Measurements from ENCODE around the gene ADAM19. TPM values are rescaled to one million over a fixed set of nuclear protein-coding genes. Genes with fewer than 3 reads are reported as not detected.

ADAM19 gene
- total and polyA plus RNA-seq, 3 donors from 2014 or later, result 3.1 to 4.9 (median 4.5) TPM

GRCh38 chr5:157505496-157505895 lies 70.1 kb downstream of the ADAM19 start:
- WGBS, 2 donors, result 96 to 100% methylated on average over 1 to 6 of the region's 6 CpGs

GRCh38 chr5:157504053-157504452 lies 71.5 kb downstream of the ADAM19 start:
- intact Hi-C loops (cut with DNase I; ENCODE audit: low total_unique reads), result no loop called here
- WGBS, 2 donors, result 86 to 88% methylated on average over 8 of the region's 8 CpGs
- Histone ChIP-seq H3K4me1 (no peaks in the 10 kb centered on the region), H3K27ac (no peak overlapping the region), H3K36me3 (ENCODE audit: low read depth, missing control alignments) (no peaks in the 10 kb centered on the region), H3K4me3 (no peak overlapping the region), H3K27me3 (no peaks in the 10 kb centered on the region), H3K9me3 (no peaks in the 10 kb centered on the region)
- no peak for DNase-seq
- no peak for TF ChIP-seq CTCF (IDR thresholded peaks at IDR 0.05)
- no peak for TF ChIP-seq POLR2A (IDR thresholded peaks at IDR 0.05)

More at GRCh38 chr5:157505496-157505895, 70.1 kb downstream of the ADAM19 start:
- H3K27ac ChIP-seq, result no peak overlapping the region
- no peaks in the 10 kb centered on the region for H3K9me3 ChIP-seq
- TF ChIP-seq POLR2A (IDR thresholded peaks at IDR 0.05) (no peak), CTCF (IDR thresholded peaks at IDR 0.05) (no peak)
- H3K27me3 ChIP-seq, result no peaks in the 10 kb centered on the region
- intact Hi-C loops (cut with DNase I; ENCODE audit: low total_unique reads), result no loop called here
- no peak for DNase-seq
- H3K4me3 ChIP-seq, result no peak overlapping the region
- H3K36me3 ChIP-seq (ENCODE audit: low read depth, missing control alignments), result no peaks in the 10 kb centered on the region
- H3K4me1 ChIP-seq, result no peaks in the 10 kb centered on the region

GRCh38 chr5:157502143-157502647 lies 73.4 kb downstream of the ADAM19 start:
- no peak for DNase-seq

DNA sequence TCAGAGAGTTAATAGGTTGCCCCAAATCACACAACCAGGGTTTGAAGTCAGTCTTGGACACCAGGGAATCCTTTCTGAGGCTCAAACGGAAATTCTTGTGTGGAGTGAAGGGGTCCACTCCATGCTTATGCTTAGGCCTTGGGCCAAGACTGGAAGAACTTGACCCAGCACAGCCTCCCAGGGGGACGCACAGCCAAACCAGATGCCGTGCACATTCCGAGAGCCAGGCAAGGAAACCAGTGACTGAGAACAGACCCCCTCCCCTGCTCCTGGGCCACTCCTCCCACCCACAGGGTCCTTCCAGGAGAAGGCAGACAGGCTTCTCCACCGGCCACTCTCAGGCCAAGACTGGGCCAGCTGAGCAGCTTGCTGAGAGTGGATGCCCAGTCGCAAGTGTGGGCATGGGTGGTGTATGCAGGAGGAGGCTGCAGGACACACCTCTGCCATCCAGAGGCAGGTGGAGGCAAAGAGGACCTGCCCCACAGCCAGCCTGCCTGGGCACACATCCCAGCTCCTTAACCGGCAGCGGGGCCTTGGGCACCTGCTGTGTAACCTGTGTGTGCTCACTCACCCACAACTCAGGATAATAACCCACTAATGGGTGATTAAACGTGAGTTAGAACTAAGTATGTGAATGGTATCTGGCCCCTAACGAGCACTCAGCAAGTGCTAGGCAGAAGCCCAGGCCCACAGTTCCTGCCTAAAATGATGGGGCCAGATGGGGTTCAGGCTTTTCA lies 77.5 kb downstream of the ADAM19 start:
- Histone ChIP-seq H3K27ac (no peak overlapping the region), H3K9me3 (no peaks in the 10 kb centered on the region), H3K4me1 (peaks cover 3% of the 10 kb centered on the region), H3K36me3 (ENCODE audit: low read depth, missing control alignments) (no peaks in the 10 kb centered on the region), H3K27me3 (no peaks in the 10 kb centered on the region), H3K4me3 (no peak overlapping the region)
- 65 to 70% methylated on average over 6 to 10 of the region's 10 CpGs for WGBS, 2 donors
- no peak for DNase-seq
- TF ChIP-seq POLR2A (IDR thresholded peaks at IDR 0.05), result no peak
- no peak for TF ChIP-seq CTCF (IDR thresholded peaks at IDR 0.05)
- intact Hi-C loops (cut with DNase I; ENCODE audit: low total_unique reads), result no loop called here

More at GRCh38 chr5:157502143-157502647, 73.4 kb downstream of the ADAM19 start:
- no peak for TF ChIP-seq CTCF (IDR thresholded peaks at IDR 0.05)
- TF ChIP-seq POLR2A (IDR thresholded peaks at IDR 0.05), result no peak
- Histone ChIP-seq H3K4me3 (no peak overlapping the region), H3K27me3 (no peaks in the 10 kb centered on the region), H3K36me3 (ENCODE audit: low read depth, missing control alignments) (no peaks in the 10 kb centered on the region), H3K27ac (no peak overlapping the region), H3K4me1 (peaks cover 3% of the 10 kb centered on the region), H3K9me3 (no peaks in the 10 kb centered on the region)
- intact Hi-C loops (cut with DNase I; ENCODE audit: low total_unique reads), result no loop called here
- 83 to 90% methylated on average over 6 to 8 of the region's 8 CpGs for WGBS, 2 donors

GRCh38 chr5:157496864-157497263 lies 78.7 kb downstream of the ADAM19 start:
- TF ChIP-seq CTCF (IDR thresholded peaks at IDR 0.05) (no peak), POLR2A (IDR thresholded peaks at IDR 0.05) (no peak)
- no peak overlapping the region for H3K27ac ChIP-seq

More at GRCh38 chr5:157496864-157497263, 78.7 kb downstream of the ADAM19 start:
- intact Hi-C loops (cut with DNase I; ENCODE audit: low total_unique reads), result no loop called here
- Histone ChIP-seq H3K4me3 (no peak overlapping the region), H3K36me3 (ENCODE audit: low read depth, missing control alignments) (no peaks in the 10 kb centered on the region), H3K4me1 (peaks cover 3% of the 10 kb centered on the region), H3K9me3 (no peaks in the 10 kb centered on the region), H3K27me3 (no peaks in the 10 kb centered on the region)
- no peak for DNase-seq
- 94 to 100% methylated on average over 3 to 8 of the region's 8 CpGs for WGBS, 2 donors
